ENCODE results near the gene RAB13. TPM values are rescaled to one million over a fixed set of nuclear protein-coding genes. Genes with fewer than 3 reads are reported as not detected.

RAB13 gene
- total RNA-seq, 2 donors from 2014 or later: 33.9 to 62.7 TPM

GRCh38 chr1:153973071-153973470 lies 13.1 kb downstream of the RAB13 start:
- Mint-ChIP-seq H3K27ac (no peak overlapping the region), H3K9me3 (no peaks in the 10 kb centered on the region), H3K27me3 (ENCODE audit: low read depth) (no peaks in the 10 kb centered on the region), H3K4me3 (no peak overlapping the region), H3K4me1 (ENCODE audit: low read depth) (peaks cover 59% of the 10 kb centered on the region), H3K36me3 (ENCODE audit: insufficient read depth in 2 of 2) (peaks cover 21 to 23% of the 10 kb centered on the region in 2 donors)
- DNase-seq (no peak), ATAC-seq (replicated peaks in 1 of 2) (no peak)

- ATAC-seq (replicated peaks in 1 of 2) (no peak), DNase-seq (no peak)
- Mint-ChIP-seq H3K27me3 (ENCODE audit: low read depth) (no peaks in the 10 kb centered on the region), H3K4me1 (ENCODE audit: low read depth) (peaks cover 72% of the 10 kb centered on the region), H3K9me3 (no peaks in the 10 kb centered on the region), H3K36me3 (ENCODE audit: insufficient read depth in 2 of 2) (peaks cover 14 to 21% of the 10 kb centered on the region in 2 donors), H3K4me3 (no peak overlapping the region), H3K27ac (no peak overlapping the region)
Measured at GRCh38 chr1:153970346-153970745, 15.8 kb downstream of the RAB13 start.

- peak overlapping the region; percentile 97 to 98 for H3K4me3 Mint-ChIP-seq
- ATAC-seq (replicated peaks in 1 of 2) (no peak), DNase-seq (no peak)
- H3K9me3 Mint-ChIP-seq: no peaks in the 10 kb centered on the region
- no peak overlapping the region for H3K27ac Mint-ChIP-seq
- peaks cover 72% of the 10 kb centered on the region for H3K4me1 Mint-ChIP-seq (ENCODE audit: low read depth)
- H3K36me3 Mint-ChIP-seq (ENCODE audit: insufficient read depth in 2 of 2): peaks cover 5 to 13% of the 10 kb centered on the region in 2 donors
- H3K27me3 Mint-ChIP-seq (ENCODE audit: low read depth): no peaks in the 10 kb centered on the region
Measured at GRCh38 chr1:153968972-153969371, 17.2 kb downstream of the RAB13 start.

- H3K27ac Mint-ChIP-seq: peak overlapping the region; percentile 97
- DNase-seq: no peak
- peaks cover 3 to 12% of the 10 kb centered on the region in 2 donors for H3K36me3 Mint-ChIP-seq (ENCODE audit: insufficient read depth in 2 of 2)
- H3K4me3 Mint-ChIP-seq: peak overlapping the region; percentile 97 to 98
- peaks cover 71% of the 10 kb centered on the region for H3K4me1 Mint-ChIP-seq (ENCODE audit: low read depth)
- no peaks in the 10 kb centered on the region for H3K27me3 Mint-ChIP-seq (ENCODE audit: low read depth)
- H3K9me3 Mint-ChIP-seq: no peaks in the 10 kb centered on the region
- ATAC-seq (replicated peaks in 1 of 2): no peak
Measured at GRCh38 chr1:153968408-153968807, 17.7 kb downstream of the RAB13 start.

- peak overlapping the region; percentile 97 to 98 for H3K4me3 Mint-ChIP-seq
- DNase-seq: no peak
- no peak for ATAC-seq (replicated peaks in 1 of 2)
- no peaks in the 10 kb centered on the region for H3K9me3 Mint-ChIP-seq
- H3K4me1 Mint-ChIP-seq (ENCODE audit: low read depth): peaks cover 68% of the 10 kb centered on the region
- peaks cover 1 to 10% of the 10 kb centered on the region in 2 donors for H3K36me3 Mint-ChIP-seq (ENCODE audit: insufficient read depth in 2 of 2)
- no peaks in the 10 kb centered on the region for H3K27me3 Mint-ChIP-seq (ENCODE audit: low read depth)
- peak overlapping the region; percentile 97 for H3K27ac Mint-ChIP-seq
Measured at GRCh38 chr1:153968000-153968363, 18.2 kb downstream of the RAB13 start.

GRCh38 chr1:153967107-153967999 lies 18.8 kb downstream of the RAB13 start, which contains the start of gene CREB3L4:
CREB3L4 (plus strand) TSS chr1:153967902; CDS start chr1:153968526, 624 bp downstream.
- Mint-ChIP-seq H3K27ac (peak within 1 kb of the TSS; percentile 97), H3K36me3 (ENCODE audit: insufficient read depth in 2 of 2) (peaks cover 1 to 10% of the 10 kb centered on the region in 2 donors), H3K9me3 (no peaks in the 10 kb centered on the region), H3K4me3 (peak within 1 kb of the TSS; percentile 97 to 98), H3K27me3 (ENCODE audit: low read depth) (no peaks in the 10 kb centered on the region), H3K4me1 (ENCODE audit: low read depth) (peaks cover 68% of the 10 kb centered on the region)
- peak; percentile 83 to 87 for ATAC-seq (replicated peaks in 1 of 2)
- DNase-seq: peak; percentile 85 to 89

- DNase-seq (peak in 1 of 2 donors; percentile 31), ATAC-seq (replicated peaks in 1 of 2) (no peak)
- Mint-ChIP-seq H3K4me3 (peak overlapping the region; percentile 74 to 85), H3K36me3 (ENCODE audit: insufficient read depth in 2 of 2) (peaks cover 3 to 10% of the 10 kb centered on the region in 2 donors), H3K9me3 (no peaks in the 10 kb centered on the region), H3K27ac (peak overlapping the region; percentile 48), H3K27me3 (ENCODE audit: low read depth) (no peaks in the 10 kb centered on the region), H3K4me1 (ENCODE audit: low read depth) (peaks cover 84% of the 10 kb centered on the region)
Measured at GRCh38 chr1:153963850-153964331, 22.2 kb downstream of the RAB13 start.

- H3K4me1 Mint-ChIP-seq (ENCODE audit: low read depth): peaks cover 83% of the 10 kb centered on the region
- peaks cover 3 to 12% of the 10 kb centered on the region in 2 donors for H3K36me3 Mint-ChIP-seq (ENCODE audit: insufficient read depth in 2 of 2)
- no peaks in the 10 kb centered on the region for H3K9me3 Mint-ChIP-seq
- ATAC-seq (replicated peaks in 1 of 2): peak; percentile 55 to 63
- peak; percentile 95 to 97 for DNase-seq
- peak within 1 kb of the TSS; percentile 74 to 85 for H3K4me3 Mint-ChIP-seq
- no peaks in the 10 kb centered on the region for H3K27me3 Mint-ChIP-seq (ENCODE audit: low read depth)
- H3K27ac Mint-ChIP-seq: peak within 1 kb of the TSS; percentile 48
Measured at GRCh38 chr1:153963030-153963849, 22.9 kb downstream of the RAB13 start, which contains the start of gene SLC39A1. SLC39A1 (minus strand) TSS chr1:153963537; CDS start chr1:153962715, 822 bp downstream.

- H3K4me3 Mint-ChIP-seq: peak overlapping the region; percentile 74 to 85
- no peak for ATAC-seq (replicated peaks in 1 of 2)
- H3K9me3 Mint-ChIP-seq: no peaks in the 10 kb centered on the region
- H3K36me3 Mint-ChIP-seq (ENCODE audit: insufficient read depth in 2 of 2): peaks cover 5 to 12% of the 10 kb centered on the region in 2 donors
- no peaks in the 10 kb centered on the region for H3K27me3 Mint-ChIP-seq (ENCODE audit: low read depth)
- DNase-seq: no peak
- H3K4me1 Mint-ChIP-seq (ENCODE audit: low read depth): peaks cover 75% of the 10 kb centered on the region
- H3K27ac Mint-ChIP-seq: peak overlapping the region; percentile 31
Measured at GRCh38 chr1:153962088-153963029, 23.8 kb downstream of the RAB13 start.

- Mint-ChIP-seq H3K27ac (peak overlapping the region; percentile 45), H3K4me3 (peak overlapping the region; percentile 74 to 85), H3K9me3 (no peaks in the 10 kb centered on the region), H3K27me3 (ENCODE audit: low read depth) (no peaks in the 10 kb centered on the region), H3K36me3 (ENCODE audit: insufficient read depth in 2 of 2) (peaks cover 8 to 9% of the 10 kb centered on the region in 2 donors), H3K4me1 (ENCODE audit: low read depth) (peaks cover 73% of the 10 kb centered on the region)
- no peak for DNase-seq
- no peak for ATAC-seq (replicated peaks in 1 of 2)
Measured at GRCh38 chr1:153961421-153961820, 24.7 kb downstream of the RAB13 start.

- peak overlapping the region; percentile 8 to 85 for H3K4me3 Mint-ChIP-seq
- H3K27me3 Mint-ChIP-seq (ENCODE audit: low read depth): no peaks in the 10 kb centered on the region
Measured at GRCh38 chr1:153960206-153960605, 25.9 kb downstream of the RAB13 start.

GRCh38 chr1:153959454-153959853 lies 26.7 kb downstream of the RAB13 start:
- Mint-ChIP-seq H3K9me3 (no peaks in the 10 kb centered on the region), H3K4me1 (ENCODE audit: low read depth) (peaks cover 65% of the 10 kb centered on the region), H3K27me3 (ENCODE audit: low read depth) (no peaks in the 10 kb centered on the region), H3K27ac (no peak overlapping the region), H3K4me3 (no peak overlapping the region), H3K36me3 (ENCODE audit: insufficient read depth in 2 of 2) (peaks cover 4 to 6% of the 10 kb centered on the region in 2 donors)
- ATAC-seq (replicated peaks in 1 of 2): no peak
- DNase-seq: no peak

More at GRCh38 chr1:153960206-153960605, 25.9 kb downstream of the RAB13 start:
- ATAC-seq (replicated peaks in 1 of 2) (no peak), DNase-seq (no peak)
- H3K36me3 Mint-ChIP-seq (ENCODE audit: insufficient read depth in 2 of 2): peaks cover 4 to 6% of the 10 kb centered on the region in 2 donors
- no peaks in the 10 kb centered on the region for H3K9me3 Mint-ChIP-seq
- H3K27ac Mint-ChIP-seq: no peak overlapping the region
- peaks cover 70% of the 10 kb centered on the region for H3K4me1 Mint-ChIP-seq (ENCODE audit: low read depth)
